GM18870 (cell line): Measurements from ENCODE around the gene NDUFA11.
"Not testable (repeated sequence)": the region's sequence is repeated elsewhere in the genome, so short reads cannot be mapped to it uniquely, and the experiment has no call there.

Experiments
- ATAC-seq: cut with Tn5 transposase; IDR thresholded peaks from one replicate; pipeline ENCODE4 v1.9.1; 2021; ENCODE audit warnings: moderate library complexity; ENCODE audit not compliant: unreplicated experiment

NDUFA11 gene

GRCh38 chr19:5863030-5863665, 40.4 kb downstream of the NDUFA11 start:
- no peak for ATAC-seq

- no peak for ATAC-seq
Observed at GRCh38 chr19:5857203-5858081, 46.1 kb downstream of the NDUFA11 start.

- ATAC-seq = not testable (repeated sequence)
Observed at GRCh38 chr19:5855151-5855550, 48.4 kb downstream of the NDUFA11 start.

- ATAC-seq = not testable (repeated sequence)
Observed at GRCh38 chr19:5854121-5854520, 49.5 kb downstream of the NDUFA11 start.

GRCh38 chr19:5851302-5851701, 52.3 kb downstream of the NDUFA11 start, which contains the start of gene FUT3:
TSS of gene FUT3 (minus strand) at chr19:5851449.
- no peak for ATAC-seq

- no peak for ATAC-seq
Observed at GRCh38 chr19:5850743-5851293, 52.8 kb downstream of the NDUFA11 start.

GRCh38 chr19:5850189-5850588, 53.4 kb downstream of the NDUFA11 start:
- no peak for ATAC-seq

- not testable (repeated sequence) for ATAC-seq
Observed at GRCh38 chr19:5848621-5849020, 55.0 kb downstream of the NDUFA11 start.

GRCh38 chr19:5847846-5848245, 55.7 kb downstream of the NDUFA11 start:
- not testable (repeated sequence) for ATAC-seq
